ENCODE measurements around the gene OSMR.

Gene OSMR

DNA sequence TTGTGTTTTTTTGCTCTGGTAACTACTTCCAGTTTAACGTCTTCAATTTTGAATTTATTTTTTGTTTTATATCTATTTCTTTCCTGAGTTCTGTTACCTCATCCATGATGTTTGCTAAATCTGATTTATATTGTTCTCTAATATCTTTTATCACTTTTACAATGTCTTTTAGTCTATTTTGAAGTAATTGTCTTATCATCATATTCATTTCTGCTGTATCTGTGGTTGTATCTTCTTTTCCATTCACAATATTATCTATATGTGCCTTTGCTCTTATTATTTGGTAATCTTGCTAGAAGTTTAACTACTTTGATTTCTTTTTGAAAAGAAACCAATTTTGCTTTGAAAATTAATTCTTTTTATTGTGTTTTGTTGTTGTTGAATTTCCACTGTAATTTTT is 43.6 kb downstream of the OSMR start:
- DNase-seq (ENCODE audit: low spot score): no peak
- TF ChIP-seq, protein P1, sequence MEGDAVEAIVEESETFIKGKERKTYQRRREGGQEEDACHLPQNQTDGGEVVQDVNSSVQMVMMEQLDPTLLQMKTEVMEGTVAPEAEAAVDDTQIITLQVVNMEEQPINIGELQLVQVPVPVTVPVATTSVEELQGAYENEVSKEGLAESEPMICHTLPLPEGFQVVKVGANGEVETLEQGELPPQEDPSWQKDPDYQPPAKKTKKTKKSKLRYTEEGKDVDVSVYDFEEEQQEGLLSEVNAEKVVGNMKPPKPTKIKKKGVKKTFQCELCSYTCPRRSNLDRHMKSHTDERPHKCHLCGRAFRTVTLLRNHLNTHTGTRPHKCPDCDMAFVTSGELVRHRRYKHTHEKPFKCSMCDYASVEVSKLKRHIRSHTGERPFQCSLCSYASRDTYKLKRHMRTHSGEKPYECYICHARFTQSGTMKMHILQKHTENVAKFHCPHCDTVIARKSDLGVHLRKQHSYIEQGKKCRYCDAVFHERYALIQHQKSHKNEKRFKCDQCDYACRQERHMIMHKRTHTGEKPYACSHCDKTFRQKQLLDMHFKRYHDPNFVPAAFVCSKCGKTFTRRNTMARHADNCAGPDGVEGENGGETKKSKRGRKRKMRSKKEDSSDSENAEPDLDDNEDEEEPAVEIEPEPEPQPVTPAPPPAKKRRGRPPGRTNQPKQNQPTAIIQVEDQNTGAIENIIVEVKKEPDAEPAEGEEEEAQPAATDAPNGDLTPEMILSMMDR (conservative IDR thresholded peaks at IDR 0.05; ENCODE audit: low read depth): no peak
- ChIA-PET POLR2A (ENCODE audit: low non-redundant PET) (no interaction called here), CTCF (no interaction called here)
- no peak overlapping the region for H3K27ac ChIP-seq

DNA sequence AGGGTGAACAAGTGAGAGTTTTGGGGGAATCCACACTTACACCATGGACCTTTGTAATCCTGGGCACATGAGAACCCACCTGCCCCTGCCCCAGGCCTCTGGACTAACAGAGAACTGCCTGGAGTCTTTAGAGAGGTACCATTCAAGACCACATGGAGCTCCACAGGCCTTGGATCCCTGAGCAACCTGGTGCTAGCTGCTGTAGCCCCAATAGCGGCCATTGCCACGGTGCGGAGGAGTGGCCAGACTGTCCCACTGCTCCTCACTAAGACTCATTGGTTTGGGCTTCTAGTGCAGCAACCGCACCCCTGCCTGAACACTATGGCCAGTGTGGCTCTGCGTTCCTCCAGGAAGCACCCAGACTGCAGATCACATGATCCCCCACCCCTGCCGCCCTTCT is 45.8 kb downstream of the OSMR start:
- ChIA-PET CTCF (no interaction called here), POLR2A (ENCODE audit: low non-redundant PET) (no interaction called here)
- TF ChIP-seq, protein P1 (conservative IDR thresholded peaks at IDR 0.05; ENCODE audit: low read depth): no peak
- no peak for DNase-seq (ENCODE audit: low spot score)
- no peak overlapping the region for H3K27ac ChIP-seq

DNA sequence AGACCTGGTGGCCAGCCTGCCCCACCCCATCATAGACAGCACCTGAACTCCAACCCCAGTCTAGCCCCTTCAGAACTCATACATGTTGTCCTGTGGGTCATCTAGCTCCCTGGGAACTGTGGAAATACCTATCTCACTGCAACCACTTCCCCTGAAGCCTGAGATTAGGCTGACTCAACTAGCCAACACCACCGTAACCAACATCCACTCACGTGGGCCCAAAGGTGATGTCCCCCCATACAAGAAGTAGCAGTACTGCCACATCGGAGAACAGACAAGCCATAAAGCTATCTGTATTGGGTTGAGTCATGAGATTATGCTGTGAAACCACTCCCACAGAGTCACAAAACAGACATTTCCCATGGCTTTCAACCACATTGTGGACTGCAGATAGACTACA is 46.6 kb downstream of the OSMR start:
- DNase-seq (ENCODE audit: low spot score): no peak
- TF ChIP-seq, protein P1 (conservative IDR thresholded peaks at IDR 0.05; ENCODE audit: low read depth): no peak
- CTCF ChIA-PET: interaction anchor here (0.6 kb wide), 1 partner anchor 31 kb away, joined by 3 read pairs; no protein-coding TSS in a partner anchor
- POLR2A ChIA-PET (ENCODE audit: low non-redundant PET): no interaction called here
- H3K27ac ChIP-seq: no peak overlapping the region

DNA sequence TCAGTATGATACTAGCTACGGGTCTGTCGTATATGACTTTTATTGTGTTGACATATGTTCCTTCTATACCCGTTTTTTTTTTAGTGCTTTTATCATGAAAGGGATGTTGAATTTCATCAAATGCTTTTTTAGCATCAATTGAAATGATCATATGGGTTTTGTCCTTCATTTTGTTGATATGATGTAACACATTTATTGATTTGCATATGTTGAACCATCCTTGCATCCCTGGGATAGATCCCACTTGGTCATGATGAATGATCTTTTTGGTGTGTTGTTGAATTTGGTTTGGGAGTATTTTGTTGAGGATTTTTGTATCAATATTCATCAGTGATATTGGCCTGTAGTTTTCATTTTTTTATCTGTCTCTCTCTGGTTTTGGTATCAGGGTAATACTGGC is 50.9 kb downstream of the OSMR start:
- DNase-seq (ENCODE audit: low spot score): no peak
- POLR2A ChIA-PET (ENCODE audit: low non-redundant PET): no interaction called here
- CTCF ChIA-PET: no interaction called here
- H3K27ac ChIP-seq: no peak overlapping the region
- TF ChIP-seq, protein P1 (conservative IDR thresholded peaks at IDR 0.05; ENCODE audit: low read depth): no peak

DNA sequence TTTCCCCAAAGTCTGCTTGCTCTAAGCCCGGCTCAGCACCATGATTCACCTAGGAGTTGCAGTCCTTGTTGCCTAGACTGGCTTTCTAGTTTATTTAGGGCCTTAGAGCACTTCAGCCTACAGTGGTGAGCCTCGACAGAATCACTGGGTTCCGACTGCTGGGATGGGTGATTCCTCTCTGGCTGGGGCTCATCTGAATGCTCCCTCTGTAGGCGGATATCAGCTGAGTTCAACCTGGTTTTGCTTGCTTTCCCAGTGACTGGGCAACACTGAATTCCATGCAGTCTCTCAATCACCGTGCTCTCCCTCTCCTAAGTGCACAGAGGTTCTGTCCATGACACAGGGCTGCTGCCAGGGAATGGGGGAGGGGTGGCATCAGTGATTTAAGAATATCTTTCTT is 54.1 kb downstream of the OSMR start:
- ChIA-PET POLR2A (ENCODE audit: low non-redundant PET) (interaction anchor here (0.6 kb wide), 1 partner anchor 175 kb away, joined by 4 read pairs; no protein-coding TSS in a partner anchor), CTCF (no interaction called here)
- TF ChIP-seq, protein P1 (conservative IDR thresholded peaks at IDR 0.05; ENCODE audit: low read depth): no peak
- H3K27ac ChIP-seq: no peak overlapping the region
- DNase-seq (ENCODE audit: low spot score): no peak

DNA sequence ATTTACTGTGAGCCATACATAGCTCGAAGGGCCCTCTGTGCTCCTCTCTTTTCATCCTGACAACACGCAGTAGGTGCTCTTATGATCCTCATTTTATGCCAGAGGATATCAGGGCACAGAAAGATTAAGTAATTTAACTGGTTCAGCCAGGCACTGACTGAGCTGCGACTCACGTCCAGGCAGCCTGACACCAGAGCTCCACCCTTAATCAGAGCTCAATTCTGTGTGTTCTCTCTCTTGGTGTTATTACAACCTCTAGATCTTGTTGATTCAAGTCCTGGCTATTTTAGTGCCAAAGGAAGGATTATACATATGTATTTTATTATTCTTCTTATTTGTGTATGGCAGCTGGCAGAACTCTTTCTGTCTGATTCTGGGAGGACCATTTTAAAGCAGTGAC is 59.7 kb downstream of the OSMR start:
- TF ChIP-seq, protein P1 (conservative IDR thresholded peaks at IDR 0.05; ENCODE audit: low read depth): no peak
- DNase-seq (ENCODE audit: low spot score): peak; percentile 61
- POLR2A ChIA-PET (ENCODE audit: low non-redundant PET): interaction anchor here (0.6 kb wide), 1 partner anchor 96 kb away, joined by 4 read pairs; no protein-coding TSS in a partner anchor
- CTCF ChIA-PET: no interaction called here
- peak overlapping the region; percentile 65 for H3K27ac ChIP-seq

DNA sequence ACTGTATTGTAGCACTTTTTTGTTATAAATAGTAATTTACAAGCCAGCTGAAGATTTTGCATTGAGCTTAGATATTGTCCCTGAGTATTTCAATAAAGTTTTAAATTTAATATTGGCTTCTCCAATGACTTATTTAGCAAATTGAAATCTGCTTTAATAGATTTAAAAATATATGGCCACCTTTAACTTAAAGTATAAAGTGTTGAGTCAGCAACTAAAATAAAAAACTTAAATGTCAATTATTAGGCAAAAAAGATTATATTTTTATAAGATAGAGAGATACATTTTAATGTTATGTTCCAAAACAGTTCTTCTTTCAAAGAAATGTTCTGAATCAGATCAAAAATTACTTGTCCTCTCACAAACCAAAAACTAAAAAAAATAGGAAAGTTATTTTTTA is 60.7 kb downstream of the OSMR start:
- ChIA-PET POLR2A (ENCODE audit: low non-redundant PET) (no interaction called here), CTCF (no interaction called here)
- TF ChIP-seq, protein P1 (conservative IDR thresholded peaks at IDR 0.05; ENCODE audit: low read depth): no peak
- H3K27ac ChIP-seq: no peak overlapping the region
- no peak for DNase-seq (ENCODE audit: low spot score)

Data from RWPE1 (cell line).